ENCODE results near the gene TRIM23.

TRIM23 gene

DNA sequence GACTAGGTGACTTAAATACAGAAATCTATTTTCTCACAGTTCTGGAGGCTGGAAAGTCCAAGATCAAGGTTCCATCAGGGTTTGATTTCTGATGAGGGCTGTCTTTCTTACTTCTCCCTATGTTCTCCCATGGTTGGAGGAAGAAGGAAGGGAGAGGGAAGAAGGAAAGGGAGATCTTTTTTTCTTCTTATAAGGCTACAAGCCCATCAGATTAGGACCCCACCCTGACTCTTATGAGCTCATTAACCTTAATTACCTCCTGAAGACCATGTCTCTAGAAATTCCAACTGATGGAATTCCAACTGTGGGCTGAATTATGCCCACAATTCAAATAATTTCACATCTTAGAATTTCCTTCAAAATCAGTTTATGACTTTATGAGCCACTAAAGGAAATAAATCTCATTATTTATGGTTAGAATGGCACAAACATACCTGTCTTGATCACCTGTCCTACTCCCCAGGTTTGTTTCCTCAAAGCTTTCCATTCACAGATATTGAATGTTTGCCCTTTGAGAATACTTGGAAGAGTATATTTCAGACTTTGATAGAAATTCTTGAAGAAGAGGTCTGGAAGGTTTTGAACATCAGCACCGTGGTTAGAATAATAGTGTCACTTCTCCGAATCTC is 53.4 kb downstream of the TRIM23 start:
- Histone ChIP-seq H3K9me3 (ENCODE audit: control insufficient read depth in 5 of 5, low read length in 5 of 5) (no peaks in the 10 kb centered on the region), H3K9ac (ENCODE audit: low read length in 5 of 5) (no peak overlapping the region), H3K4me3 (ENCODE audit: low read depth in 1 of 5, low read length in 5 of 5) (no peak overlapping the region), H3K27me3 (ENCODE audit: control insufficient read depth in 5 of 5, insufficient read depth in 4 of 5, low read length in 5 of 5) (no peaks in the 10 kb centered on the region), H3K36me3 (ENCODE audit: control insufficient read depth in 5 of 5, insufficient read depth in 5 of 5, low read length in 5 of 5) (peaks cover 9 to 43% (median 22%) of the 10 kb centered on the region in 5 donors), H3K27ac (ENCODE audit: low read depth, low read length) (no peak overlapping the region), H3K4me1 (ENCODE audit: control insufficient read depth in 5 of 5, insufficient read depth in 5 of 5, low read length in 5 of 5) (peaks cover 0 to 5% (median 0%) of the 10 kb centered on the region in 5 donors)

DNA sequence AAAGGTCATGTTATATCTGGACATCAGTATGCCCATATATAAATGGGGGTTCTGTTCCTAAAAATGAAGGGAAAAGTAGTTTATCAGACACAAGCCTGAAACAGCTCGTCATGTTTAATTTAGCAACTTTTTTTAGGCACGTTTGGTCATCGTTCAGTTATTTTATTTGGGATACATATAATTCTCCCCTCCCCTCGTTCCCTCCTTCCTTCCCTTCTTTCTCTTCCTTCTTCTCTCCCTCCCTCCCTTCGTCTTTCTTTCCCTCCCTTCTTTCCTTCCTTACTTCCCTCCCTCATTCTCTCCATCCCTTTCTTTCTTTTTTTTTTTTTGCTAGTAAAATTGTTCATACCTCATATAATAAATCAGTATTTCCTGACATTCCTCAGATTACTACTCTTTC is 57.6 kb downstream of the TRIM23 start:
- Histone ChIP-seq H3K9me3 (ENCODE audit: control insufficient read depth in 5 of 5, low read length in 5 of 5) (no peaks in the 10 kb centered on the region), H3K36me3 (ENCODE audit: control insufficient read depth in 5 of 5, insufficient read depth in 5 of 5, low read length in 5 of 5) (peaks cover 3 to 24% (median 6%) of the 10 kb centered on the region in 5 donors), H3K4me1 (ENCODE audit: control insufficient read depth in 5 of 5, insufficient read depth in 5 of 5, low read length in 5 of 5) (peaks cover 3 to 33% (median 25%) of the 10 kb centered on the region in 5 donors)

DNA sequence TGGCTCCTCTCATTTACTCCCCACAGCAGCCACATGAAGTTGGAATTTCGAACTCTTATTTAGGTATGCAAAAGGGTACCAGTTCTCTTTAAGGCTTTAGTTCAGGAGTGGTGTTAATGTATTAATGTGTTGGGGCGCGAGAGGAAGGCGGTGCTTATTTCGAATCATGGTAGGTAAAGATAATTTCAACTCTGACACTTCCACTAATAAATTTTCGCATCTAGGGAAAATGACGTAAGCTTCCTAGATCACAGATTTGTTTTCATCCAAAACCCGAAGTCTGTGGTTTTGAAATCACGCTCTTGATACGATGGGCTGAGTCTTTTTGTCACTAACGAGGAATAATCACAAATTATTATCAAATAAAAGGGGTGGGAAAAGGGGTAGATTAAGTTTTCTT is 60.4 kb downstream of the TRIM23 start:
- peaks cover 3 to 33% (median 25%) of the 10 kb centered on the region in 5 donors for H3K4me1 ChIP-seq (ENCODE audit: control insufficient read depth in 5 of 5, insufficient read depth in 5 of 5, low read length in 5 of 5)
- H3K27ac ChIP-seq (ENCODE audit: low read depth, low read length), result peak overlapping the region; percentile 95
- peaks cover 3 to 10% (median 3%) of the 10 kb centered on the region in 5 donors for H3K36me3 ChIP-seq (ENCODE audit: control insufficient read depth in 5 of 5, insufficient read depth in 5 of 5, low read length in 5 of 5)
- H3K4me3 ChIP-seq (ENCODE audit: low read depth in 1 of 5, low read length in 5 of 5), result peak overlapping the region; percentile 97 to 100 (median 100)
- H3K9ac ChIP-seq (ENCODE audit: low read length in 5 of 5), result peak overlapping the region; percentile 96 to 99 (median 99)
- no peaks in the 10 kb centered on the region for H3K27me3 ChIP-seq (ENCODE audit: control insufficient read depth in 5 of 5, insufficient read depth in 4 of 5, low read length in 5 of 5)
- no peaks in the 10 kb centered on the region for H3K9me3 ChIP-seq (ENCODE audit: control insufficient read depth in 5 of 5, low read length in 5 of 5)

More for the DNA sequence above, 57.6 kb downstream of the TRIM23 start:
- H3K9ac ChIP-seq (ENCODE audit: low read length in 5 of 5), result no peak overlapping the region
- no peak overlapping the region for H3K27ac ChIP-seq (ENCODE audit: low read depth, low read length)
- no peaks in the 10 kb centered on the region for H3K27me3 ChIP-seq (ENCODE audit: control insufficient read depth in 5 of 5, insufficient read depth in 4 of 5, low read length in 5 of 5)
- H3K4me3 ChIP-seq (ENCODE audit: low read depth in 1 of 5, low read length in 5 of 5), result no peak overlapping the region

DNA sequence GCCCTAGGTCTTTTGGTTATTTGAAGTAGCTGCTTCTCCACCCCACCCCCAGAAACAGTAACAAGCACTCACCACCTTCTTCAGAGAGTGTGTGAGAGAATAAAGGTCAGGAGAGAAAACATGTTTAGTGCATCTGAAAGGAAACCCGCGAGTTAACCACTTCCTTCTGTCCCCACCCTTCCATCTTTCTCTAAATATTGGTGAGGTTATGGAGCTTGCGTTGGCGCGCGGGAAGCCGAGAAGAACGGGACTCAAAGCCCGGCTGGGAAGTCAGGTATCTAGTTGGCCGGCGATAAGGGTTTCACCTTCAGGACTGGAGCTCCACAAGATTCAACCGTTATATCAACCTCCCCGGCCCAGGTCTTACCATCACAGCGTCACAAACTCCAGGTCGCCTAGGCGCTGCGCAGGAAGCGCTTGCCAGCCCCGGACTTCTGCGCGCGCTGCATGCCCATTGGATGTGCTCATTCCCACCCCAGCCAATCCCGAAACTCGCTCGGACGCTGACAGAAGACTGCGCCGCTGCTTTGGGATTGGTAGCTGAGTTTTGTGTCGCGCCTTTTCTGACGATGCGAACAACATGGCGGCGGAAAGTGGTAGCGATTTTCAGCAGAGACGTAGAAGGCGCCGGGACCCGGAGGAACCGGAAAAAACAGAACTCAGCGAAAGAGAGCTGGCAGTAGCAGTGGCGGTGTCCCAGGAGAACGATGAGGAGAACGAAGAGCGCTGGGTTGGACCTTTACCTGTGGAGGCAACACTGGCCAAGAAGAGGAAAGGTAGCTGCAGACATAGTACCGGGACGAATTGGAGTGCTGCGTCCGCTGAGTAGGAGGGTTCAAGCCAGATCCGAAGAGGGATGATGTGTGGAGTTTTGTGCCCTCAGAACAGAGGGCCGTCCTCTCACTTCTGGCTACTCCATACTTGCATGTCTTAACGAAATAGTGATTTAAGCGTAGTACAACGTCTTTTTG is 61.1 kb downstream of the TRIM23 start, which contains the start of the genes CENPK and PPWD1:
Gene CENPK (minus strand): TSS at position 438 of the 971 bp plus-strand sequence. CDS start 8,261 bp downstream, outside the sequence.
Gene PPWD1 (plus strand): TSS at position 566 of the 971 bp plus-strand sequence. CDS start 15 bp downstream, at position 581.
- no peaks in the 10 kb centered on the region for H3K27me3 ChIP-seq (ENCODE audit: control insufficient read depth in 5 of 5, insufficient read depth in 4 of 5, low read length in 5 of 5)
- H3K36me3 ChIP-seq (ENCODE audit: control insufficient read depth in 5 of 5, insufficient read depth in 5 of 5, low read length in 5 of 5), result peaks cover 3 to 9% (median 3%) of the 10 kb centered on the region in 5 donors
- peak within 1 kb of the TSS; percentile 95 for H3K27ac ChIP-seq (ENCODE audit: low read depth, low read length)
- H3K4me3 ChIP-seq (ENCODE audit: low read depth in 1 of 5, low read length in 5 of 5), result peak within 1 kb of the TSS; percentile 97 to 100 (median 100)
- H3K9ac ChIP-seq (ENCODE audit: low read length in 5 of 5), result peak within 1 kb of the TSS; percentile 96 to 99 (median 99)
- H3K4me1 ChIP-seq (ENCODE audit: control insufficient read depth in 5 of 5, insufficient read depth in 5 of 5, low read length in 5 of 5), result peaks cover 3 to 33% (median 25%) of the 10 kb centered on the region in 5 donors
- no peaks in the 10 kb centered on the region for H3K9me3 ChIP-seq (ENCODE audit: control insufficient read depth in 5 of 5, low read length in 5 of 5)

DNA sequence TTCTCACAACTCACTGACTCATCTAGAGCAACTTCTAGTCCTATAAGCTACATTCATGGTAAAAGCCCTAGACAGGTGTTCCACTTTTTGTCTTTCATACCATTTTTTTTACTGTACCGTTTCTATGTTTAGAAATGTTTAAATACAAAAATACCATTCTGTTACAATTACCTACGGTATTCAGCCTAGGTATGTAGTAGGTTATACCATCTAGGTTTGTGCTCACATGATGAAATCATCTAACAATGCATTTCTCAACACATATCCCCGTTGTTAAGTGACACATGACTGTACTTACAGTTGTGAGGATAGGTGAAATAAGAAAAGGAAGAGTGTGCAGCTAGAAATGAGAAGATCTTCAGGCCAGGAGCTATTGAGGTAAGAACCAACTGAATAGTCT is 67.4 kb downstream of the TRIM23 start:
- H3K4me3 ChIP-seq (ENCODE audit: low read depth in 1 of 5, low read length in 5 of 5), result no peak overlapping the region
- H3K27me3 ChIP-seq (ENCODE audit: control insufficient read depth in 5 of 5, insufficient read depth in 4 of 5, low read length in 5 of 5), result no peaks in the 10 kb centered on the region
- H3K36me3 ChIP-seq (ENCODE audit: control insufficient read depth in 5 of 5, insufficient read depth in 5 of 5, low read length in 5 of 5), result no peaks in the 10 kb centered on the region
- H3K27ac ChIP-seq (ENCODE audit: low read depth, low read length), result no peak overlapping the region
- H3K4me1 ChIP-seq (ENCODE audit: control insufficient read depth in 5 of 5, insufficient read depth in 5 of 5, low read length in 5 of 5), result no peaks in the 10 kb centered on the region
- H3K9ac ChIP-seq (ENCODE audit: low read length in 5 of 5), result no peak overlapping the region
- H3K9me3 ChIP-seq (ENCODE audit: control insufficient read depth in 5 of 5, low read length in 5 of 5), result no peaks in the 10 kb centered on the region

DNA sequence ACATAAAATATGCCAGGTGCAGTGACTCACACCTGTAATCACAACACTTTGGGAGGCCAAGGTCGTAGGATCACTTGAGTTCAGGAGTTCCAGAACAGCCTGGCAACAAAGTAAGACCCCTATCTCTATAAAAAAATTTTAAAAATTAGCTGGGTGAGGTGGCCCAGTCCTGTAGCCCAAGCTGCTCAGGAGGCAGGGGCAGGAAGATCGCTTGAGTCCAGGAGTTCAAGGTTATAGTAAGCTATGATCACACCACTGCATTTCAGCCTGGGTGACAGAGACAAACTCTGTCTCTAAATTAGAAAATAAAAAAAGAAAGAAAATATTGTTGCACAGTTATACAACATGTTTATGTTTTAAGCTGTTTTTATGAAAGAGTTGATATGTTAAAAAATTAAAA is 68.0 kb downstream of the TRIM23 start:
- no peak overlapping the region for H3K27ac ChIP-seq (ENCODE audit: low read depth, low read length)

DNA sequence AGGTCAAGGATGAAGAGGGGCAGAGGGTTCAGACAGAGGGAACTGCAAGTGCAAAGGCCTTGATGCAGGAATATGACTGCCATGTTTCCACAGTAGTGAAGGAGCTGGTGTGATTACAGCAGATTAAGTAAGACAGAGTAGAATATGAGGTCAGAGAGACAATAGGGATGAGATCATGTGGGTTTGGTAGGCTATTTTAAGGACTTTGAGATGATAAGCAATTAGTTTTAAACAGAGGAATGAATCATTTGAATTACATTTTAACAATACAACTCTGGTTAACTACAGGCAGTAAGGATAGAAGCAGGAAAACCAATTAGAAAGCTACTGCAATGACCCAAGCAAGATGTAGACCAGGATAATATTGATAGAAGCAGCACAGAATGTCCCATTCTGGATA is 68.8 kb downstream of the TRIM23 start:
- Histone ChIP-seq H3K36me3 (ENCODE audit: control insufficient read depth in 5 of 5, insufficient read depth in 5 of 5, low read length in 5 of 5) (no peaks in the 10 kb centered on the region), H3K9me3 (ENCODE audit: control insufficient read depth in 5 of 5, low read length in 5 of 5) (no peaks in the 10 kb centered on the region), H3K4me1 (ENCODE audit: control insufficient read depth in 5 of 5, insufficient read depth in 5 of 5, low read length in 5 of 5) (no peaks in the 10 kb centered on the region), H3K27me3 (ENCODE audit: control insufficient read depth in 5 of 5, insufficient read depth in 4 of 5, low read length in 5 of 5) (no peaks in the 10 kb centered on the region), H3K27ac (ENCODE audit: low read depth, low read length) (no peak overlapping the region), H3K9ac (ENCODE audit: low read length in 5 of 5) (no peak overlapping the region), H3K4me3 (ENCODE audit: low read depth in 1 of 5, low read length in 5 of 5) (no peak overlapping the region)

More for the DNA sequence above, 68.0 kb downstream of the TRIM23 start:
- Histone ChIP-seq H3K36me3 (ENCODE audit: control insufficient read depth in 5 of 5, insufficient read depth in 5 of 5, low read length in 5 of 5) (no peaks in the 10 kb centered on the region), H3K9ac (ENCODE audit: low read length in 5 of 5) (no peak overlapping the region), H3K27me3 (ENCODE audit: control insufficient read depth in 5 of 5, insufficient read depth in 4 of 5, low read length in 5 of 5) (no peaks in the 10 kb centered on the region), H3K9me3 (ENCODE audit: control insufficient read depth in 5 of 5, low read length in 5 of 5) (no peaks in the 10 kb centered on the region), H3K4me1 (ENCODE audit: control insufficient read depth in 5 of 5, insufficient read depth in 5 of 5, low read length in 5 of 5) (no peaks in the 10 kb centered on the region), H3K4me3 (ENCODE audit: low read depth in 1 of 5, low read length in 5 of 5) (no peak overlapping the region)

DNA sequence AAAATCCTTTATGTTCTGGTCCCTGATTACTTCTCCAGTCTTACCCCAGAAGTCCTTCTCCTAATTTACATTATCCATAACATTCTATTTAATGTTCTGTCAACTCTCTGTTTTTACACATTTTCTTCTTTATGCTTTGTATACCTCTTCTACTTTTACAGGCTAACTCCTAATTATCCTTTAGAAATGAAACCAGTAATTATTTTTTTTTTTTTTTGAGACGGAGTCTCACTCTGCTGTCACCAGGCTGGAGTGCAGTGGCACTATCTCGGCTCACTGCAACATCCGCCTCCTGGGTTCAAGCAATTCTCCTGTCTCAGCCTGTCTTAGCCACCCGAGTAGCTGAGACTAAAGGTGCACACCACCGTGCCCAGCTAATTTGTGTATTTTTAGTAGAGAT is 70.2 kb downstream of the TRIM23 start:
- Histone ChIP-seq H3K36me3 (ENCODE audit: control insufficient read depth in 5 of 5, insufficient read depth in 5 of 5, low read length in 5 of 5) (no peaks in the 10 kb centered on the region), H3K9me3 (ENCODE audit: control insufficient read depth in 5 of 5, low read length in 5 of 5) (no peaks in the 10 kb centered on the region), H3K27ac (ENCODE audit: low read depth, low read length) (no peak overlapping the region), H3K4me3 (ENCODE audit: low read depth in 1 of 5, low read length in 5 of 5) (no peak overlapping the region), H3K4me1 (ENCODE audit: control insufficient read depth in 5 of 5, insufficient read depth in 5 of 5, low read length in 5 of 5) (no peaks in the 10 kb centered on the region), H3K27me3 (ENCODE audit: control insufficient read depth in 5 of 5, insufficient read depth in 4 of 5, low read length in 5 of 5) (no peaks in the 10 kb centered on the region), H3K9ac (ENCODE audit: low read length in 5 of 5) (no peak overlapping the region)

DNA sequence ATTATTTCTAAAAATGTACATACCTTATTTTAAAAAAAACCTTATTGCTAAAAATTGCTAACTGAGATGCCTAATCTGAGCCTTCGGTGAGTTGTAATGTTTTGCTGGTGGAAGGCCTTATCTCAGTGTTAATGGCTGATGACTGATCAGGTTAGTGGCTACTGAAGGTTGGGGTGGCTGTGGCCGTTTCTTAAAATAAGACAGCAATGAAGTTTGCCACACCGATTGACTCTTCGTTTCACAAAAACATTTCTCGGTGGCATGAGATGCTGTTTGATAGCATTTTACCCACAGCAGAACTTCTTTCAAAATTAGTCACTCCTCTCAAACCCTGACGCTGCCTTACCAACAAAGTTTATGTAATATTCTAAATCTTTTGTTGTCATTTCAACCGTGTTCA is 75.9 kb downstream of the TRIM23 start:
- no peaks in the 10 kb centered on the region for H3K4me1 ChIP-seq (ENCODE audit: control insufficient read depth in 5 of 5, insufficient read depth in 5 of 5, low read length in 5 of 5)
- no peak overlapping the region for H3K9ac ChIP-seq (ENCODE audit: low read length in 5 of 5)
- no peaks in the 10 kb centered on the region for H3K36me3 ChIP-seq (ENCODE audit: control insufficient read depth in 5 of 5, insufficient read depth in 5 of 5, low read length in 5 of 5)
- H3K27me3 ChIP-seq (ENCODE audit: control insufficient read depth in 5 of 5, insufficient read depth in 4 of 5, low read length in 5 of 5), result no peaks in the 10 kb centered on the region
- H3K4me3 ChIP-seq (ENCODE audit: low read depth in 1 of 5, low read length in 5 of 5), result no peak overlapping the region
- H3K9me3 ChIP-seq (ENCODE audit: control insufficient read depth in 5 of 5, low read length in 5 of 5), result no peaks in the 10 kb centered on the region
- no peak overlapping the region for H3K27ac ChIP-seq (ENCODE audit: low read depth, low read length)

DNA sequence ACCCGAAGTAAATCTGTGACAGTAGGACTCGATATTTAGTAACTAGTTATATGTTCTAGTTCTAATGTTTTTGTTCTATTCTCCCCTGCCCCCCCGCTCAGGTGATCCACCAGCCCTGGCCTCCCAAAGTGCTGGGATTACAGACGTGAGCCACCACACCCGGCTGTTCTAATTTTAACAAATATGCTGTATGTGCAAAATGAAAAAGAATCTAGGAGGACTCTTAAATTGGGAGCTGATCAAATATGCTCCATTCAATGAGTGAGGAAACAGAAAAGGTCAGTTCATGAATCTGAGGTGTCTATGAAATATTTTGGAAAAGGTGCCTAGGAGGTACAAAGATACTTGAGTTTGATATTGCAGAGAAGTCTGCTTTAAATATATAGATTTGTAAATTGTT is 78.0 kb downstream of the TRIM23 start:
- Histone ChIP-seq H3K27me3 (ENCODE audit: control insufficient read depth in 5 of 5, insufficient read depth in 4 of 5, low read length in 5 of 5) (no peaks in the 10 kb centered on the region), H3K36me3 (ENCODE audit: control insufficient read depth in 5 of 5, insufficient read depth in 5 of 5, low read length in 5 of 5) (no peaks in the 10 kb centered on the region), H3K4me1 (ENCODE audit: control insufficient read depth in 5 of 5, insufficient read depth in 5 of 5, low read length in 5 of 5) (no peaks in the 10 kb centered on the region), H3K9ac (ENCODE audit: low read length in 5 of 5) (no peak overlapping the region), H3K27ac (ENCODE audit: low read depth, low read length) (no peak overlapping the region), H3K9me3 (ENCODE audit: control insufficient read depth in 5 of 5, low read length in 5 of 5) (no peaks in the 10 kb centered on the region), H3K4me3 (ENCODE audit: low read depth in 1 of 5, low read length in 5 of 5) (no peak overlapping the region)
